HG03097 (cell line): ENCODE data around the gene IGLL5.

Experiments
- ATAC-seq: cut with Tn5 transposase; IDR thresholded peaks from one replicate; pipeline ENCODE4 v1.9.1; 2021; ENCODE audit not compliant: unreplicated experiment, low FRiP score

IGLL5 gene

GRCh38 chr22:22935546-22936157 is 48.0 kb downstream of the IGLL5 start:
- ATAC-seq: peak; percentile 81

GRCh38 chr22:22936180-22936914 is 48.7 kb downstream of the IGLL5 start:
- no peak for ATAC-seq

- ATAC-seq: no peak
These were observed 49.5 kb downstream of the IGLL5 start for GRCh38 chr22:22936915-22937656.

- no peak for ATAC-seq
These were observed 50.4 kb downstream of the IGLL5 start for GRCh38 chr22:22937894-22938480.

GRCh38 chr22:22938672-22939587 is 51.3 kb downstream of the IGLL5 start:
- ATAC-seq: no peak

- ATAC-seq: no peak
These were observed 52.2 kb downstream of the IGLL5 start for GRCh38 chr22:22939588-22940368.

- ATAC-seq: no peak
These were observed 53.5 kb downstream of the IGLL5 start for GRCh38 chr22:22940961-22941605.

- no peak for ATAC-seq
These were observed 54.4 kb downstream of the IGLL5 start for GRCh38 chr22:22941831-22942510.

GRCh38 chr22:22942511-22943329 is 55.1 kb downstream of the IGLL5 start:
- no peak for ATAC-seq

- no peak for ATAC-seq
These were observed 56.1 kb downstream of the IGLL5 start for GRCh38 chr22:22943521-22944267.

GRCh38 chr22:22944268-22944985 is 56.8 kb downstream of the IGLL5 start:
- ATAC-seq: no peak

- no peak for ATAC-seq
These were observed 57.6 kb downstream of the IGLL5 start for GRCh38 chr22:22945195-22945594.
